Parathyroid adenoma (tissue), 2 donors: ENCODE data around the gene PAEP.

Experiments used
- H2AFZ ChIP-seq: fragments of 300-600 bp; sonication (generic); one replicate; pipeline ENCODE4 v1.7.0; 2017; ENCODE audit warnings: antibody characterized with exemption, mild to moderate bottlenecking
- H3K27ac ChIP-seq: fragments of 300-600 bp; sonication (generic); one replicate; pipeline ENCODE4 v1.7.0; 2017
- H3K27me3 ChIP-seq: fragments of 300-600 bp; sonication (generic); one replicate; pipeline ENCODE4 v1.7.0; 2017; ENCODE audit warnings: low read length; ENCODE audit not compliant: control insufficient read depth, insufficient read depth
- H3K36me3 ChIP-seq: fragments of 300-600 bp; sonication (generic); one replicate; pipeline ENCODE4 v1.7.0; 2017; ENCODE audit warnings: low read length; ENCODE audit not compliant: control insufficient read depth, insufficient read depth
- H3K4me1 ChIP-seq: fragments of 300-600 bp; sonication (generic); one replicate; pipeline ENCODE4 v1.7.0; 2017; ENCODE audit warnings: control low read depth
- H3K4me2 ChIP-seq: fragments of 300-600 bp; sonication (generic); one replicate; pipeline ENCODE4 v1.7.0; 2017; ENCODE audit warnings: low read length
- H3K4me3 ChIP-seq: fragments of 300-600 bp; sonication (generic); one replicate; pipeline ENCODE4 v1.7.0; 2017; ENCODE audit warnings: low read depth, low read length
- H3K79me2 ChIP-seq: fragments of 300-600 bp; sonication (generic); one replicate; pipeline ENCODE4 v1.7.0; 2017; ENCODE audit warnings: control low read depth
- H3K9ac ChIP-seq: fragments of 300-600 bp; sonication (generic); one replicate; pipeline ENCODE4 v1.7.0; 2017; ENCODE audit warnings: mild to moderate bottlenecking
- H3K9me3 ChIP-seq: fragments of 300-600 bp; sonication (generic); one replicate; pipeline ENCODE4 v1.7.0; 2017; ENCODE audit warnings: low read length; ENCODE audit not compliant: control insufficient read depth
- CTCF ChIP-seq: fragments of 300-600 bp; sonication (generic); IDR thresholded peaks from one replicate; pipeline ENCODE4 v1.7.0; 2017; ENCODE audit warnings: antibody characterized with exemption, mild to moderate bottlenecking
- donor health status: primary hyperparathyroidism.

The PAEP gene

DNA sequence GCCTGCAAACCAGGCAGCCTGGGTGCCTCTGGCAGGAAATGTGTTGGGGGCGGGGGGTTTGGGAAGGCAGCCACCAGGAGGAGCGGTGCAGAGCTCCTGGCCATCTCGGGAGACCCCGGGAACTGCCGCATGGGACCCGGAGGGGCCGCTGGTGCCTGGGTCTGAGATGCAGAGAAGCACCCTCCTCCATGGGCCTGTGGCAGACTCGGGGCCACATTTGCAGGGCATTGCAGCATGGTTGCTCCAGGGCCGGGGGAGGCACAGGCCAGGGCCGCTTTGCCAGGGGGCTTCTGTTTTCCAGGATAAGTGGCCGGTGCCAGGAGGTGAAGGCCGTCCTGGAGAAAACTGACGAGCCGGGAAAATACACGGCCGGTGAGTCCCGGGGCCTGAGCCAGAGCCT, 38.6 kb upstream of the PAEP start:
- Histone ChIP-seq H3K4me3 (no peak overlapping the region), H2AFZ (no peak overlapping the region)

GRCh38 chr9:135523521-135524129, 37.9 kb upstream of the PAEP start:
- H3K4me1 ChIP-seq = no peaks in the 10 kb centered on the region
- H3K9me3 ChIP-seq = no peaks in the 10 kb centered on the region
- no peak overlapping the region for H3K27ac ChIP-seq
- H2AFZ ChIP-seq = no peak overlapping the region
- no peaks in the 10 kb centered on the region for H3K36me3 ChIP-seq
- H3K27me3 ChIP-seq = no peaks in the 10 kb centered on the region
- no peak overlapping the region for H3K4me2 ChIP-seq
- no peaks in the 10 kb centered on the region for H3K79me2 ChIP-seq
- TF ChIP-seq CTCF = no peak
- no peak overlapping the region for H3K9ac ChIP-seq
- H3K4me3 ChIP-seq = no peak overlapping the region

More for the DNA sequence above, 38.6 kb upstream of the PAEP start:
- TF ChIP-seq CTCF = no peak
- Histone ChIP-seq H3K36me3 (no peaks in the 10 kb centered on the region), H3K27ac (no peak overlapping the region), H3K79me2 (no peaks in the 10 kb centered on the region), H3K4me1 (no peaks in the 10 kb centered on the region), H3K9me3 (no peaks in the 10 kb centered on the region), H3K9ac (no peak overlapping the region), H3K4me2 (no peak overlapping the region), H3K27me3 (no peaks in the 10 kb centered on the region)

GRCh38 chr9:135524130-135524861, 37.3 kb upstream of the PAEP start:
- H3K36me3 ChIP-seq = no peaks in the 10 kb centered on the region
- no peaks in the 10 kb centered on the region for H3K9me3 ChIP-seq
- no peak overlapping the region for H3K4me3 ChIP-seq
- no peak overlapping the region for H3K4me2 ChIP-seq
- H2AFZ ChIP-seq = no peak overlapping the region
- no peak for TF ChIP-seq CTCF
- H3K27me3 ChIP-seq = no peaks in the 10 kb centered on the region
- no peak overlapping the region for H3K9ac ChIP-seq
- no peak overlapping the region for H3K27ac ChIP-seq
- H3K79me2 ChIP-seq = no peaks in the 10 kb centered on the region
- H3K4me1 ChIP-seq = no peaks in the 10 kb centered on the region

DNA sequence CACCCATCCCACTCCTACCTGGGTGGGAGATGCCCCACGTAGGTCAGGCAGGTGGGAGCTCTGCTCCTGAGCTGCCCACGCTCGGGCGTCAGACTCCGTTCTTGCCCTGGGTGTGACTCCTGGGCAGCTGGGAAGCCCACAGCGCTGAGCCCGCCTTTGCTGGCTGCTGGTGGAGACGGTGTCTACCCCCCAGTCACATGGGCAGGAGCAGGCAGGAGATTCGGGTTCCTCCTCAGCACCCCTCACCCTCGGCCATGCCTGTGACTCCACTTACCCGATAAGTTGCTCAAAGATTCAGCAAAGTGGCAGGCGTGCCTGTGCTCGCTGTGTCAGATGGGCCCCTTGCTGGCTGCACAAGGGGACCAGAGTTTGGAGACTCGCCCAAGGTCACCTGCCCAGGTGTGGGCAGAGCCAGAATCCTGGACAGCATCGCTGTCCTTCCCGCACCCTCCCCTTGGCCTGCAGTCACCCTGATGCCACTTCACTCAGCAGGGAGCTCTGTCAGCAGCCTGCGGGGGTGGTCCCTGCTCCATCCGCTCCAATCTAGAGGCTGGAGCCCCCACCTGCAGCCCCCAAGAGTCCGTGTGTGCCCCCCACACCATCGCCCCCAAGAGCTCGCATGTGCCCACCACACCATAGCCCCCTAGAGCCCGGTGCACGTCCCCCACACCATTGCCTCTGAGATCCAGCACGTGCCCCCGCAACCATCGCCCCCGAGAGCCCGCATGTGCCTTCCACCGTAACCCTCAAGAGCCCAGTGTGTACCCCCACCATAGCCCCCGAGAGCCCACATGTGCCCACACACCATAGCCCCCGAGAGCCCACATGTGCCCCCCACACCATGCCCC, 36.1 kb upstream of the PAEP start:
- Histone ChIP-seq H2AFZ (no peak overlapping the region), H3K4me2 (no peak overlapping the region), H3K4me3 (no peak overlapping the region), H3K4me1 (no peaks in the 10 kb centered on the region), H3K36me3 (no peaks in the 10 kb centered on the region), H3K27ac (no peak overlapping the region), H3K79me2 (no peaks in the 10 kb centered on the region), H3K9ac (no peak overlapping the region), H3K27me3 (no peaks in the 10 kb centered on the region), H3K9me3 (no peaks in the 10 kb centered on the region)
- TF ChIP-seq CTCF = no peak
